NT2/D1 (cell line): ENCODE results near the gene ALKBH6.
"Not testable (repeated sequence)": the region's sequence is repeated elsewhere in the genome, so short reads cannot be mapped to it uniquely, and the experiment has no call there.

Source experiments
- DNase-seq: peaks from one replicate; pipeline ENCODE4 v3.0.0-alpha.2; 2011; ENCODE audit warnings: low read depth, low spot score
- H3K27me3 ChIP-seq: 2 replicates; pipeline ENCODE4 v1.6.0; 2011; ENCODE audit warnings: mild to moderate bottlenecking; ENCODE audit not compliant: insufficient read length, insufficient read depth
- H3K36me3 ChIP-seq: 2 replicates; pipeline ENCODE4 v1.6.1; 2011; ENCODE audit warnings: mild to moderate bottlenecking, low read length, mixed read lengths; ENCODE audit not compliant: insufficient read depth, insufficient read length
- H3K4me1 ChIP-seq: 2 replicates; pipeline ENCODE4 v1.5.1; 2011; ENCODE audit not compliant: insufficient read depth, insufficient read length
- H3K4me3 ChIP-seq: 2 replicates; pipeline ENCODE4 v1.5.1; 2011; ENCODE audit warnings: low read depth; ENCODE audit not compliant: insufficient read length
- H3K9ac ChIP-seq: 2 replicates; pipeline ENCODE4 v1.6.0; 2011; ENCODE audit warnings: low read depth; ENCODE audit not compliant: insufficient read length
- H3K9me3 ChIP-seq: 2 replicates; pipeline ENCODE4 v1.5.1; 2011; ENCODE audit warnings: mild to moderate bottlenecking, low read length; ENCODE audit not compliant: insufficient read depth
- SUZ12 ChIP-seq: IDR thresholded peaks from 2 replicates; pipeline ENCODE4 v1.6.1; 2011; ENCODE audit not compliant: insufficient read length, insufficient read depth; ENCODE audit errors: extremely low read depth
- YY1 ChIP-seq: IDR thresholded peaks from 2 replicates; pipeline ENCODE4 v1.6.1; 2011; ENCODE audit not compliant: insufficient read length, insufficient read depth
- ZNF274 ChIP-seq: IDR thresholded peaks from 2 replicates; pipeline ENCODE4 v1.6.1; 2011; ENCODE audit warnings: mild to moderate bottlenecking, low read depth, low read length

The ALKBH6 gene

DNA sequence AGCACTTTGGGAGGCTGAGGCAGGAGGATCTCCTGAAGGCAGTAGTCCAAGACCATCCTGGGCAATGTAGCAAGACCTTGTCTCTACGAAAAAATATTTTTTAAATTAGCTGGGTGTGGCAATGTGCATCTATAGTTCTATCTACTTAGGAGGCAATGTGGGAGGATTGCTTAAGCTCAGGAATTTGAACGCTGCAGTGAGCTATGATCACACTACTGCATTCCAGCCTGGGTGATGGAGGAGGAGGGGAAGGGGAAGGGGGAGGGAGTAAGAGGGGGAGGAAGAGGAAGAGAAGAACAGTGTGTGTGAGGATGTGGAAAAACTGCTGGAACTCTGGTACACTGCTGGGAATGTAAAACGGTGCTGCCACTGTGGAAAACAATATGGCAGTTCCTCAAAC, 27.8 kb upstream of the ALKBH6 start:
- Histone ChIP-seq H3K27me3 (no peaks in the 10 kb centered on the region), H3K36me3 (no peaks in the 10 kb centered on the region), H3K4me1 (peaks cover 3% of the 10 kb centered on the region), H3K9me3 (no peaks in the 10 kb centered on the region), H3K9ac (no peak overlapping the region), H3K4me3 (no peak overlapping the region)
- TF ChIP-seq YY1 (no peak), ZNF274 (no peak)
- no peak for DNase-seq

DNA sequence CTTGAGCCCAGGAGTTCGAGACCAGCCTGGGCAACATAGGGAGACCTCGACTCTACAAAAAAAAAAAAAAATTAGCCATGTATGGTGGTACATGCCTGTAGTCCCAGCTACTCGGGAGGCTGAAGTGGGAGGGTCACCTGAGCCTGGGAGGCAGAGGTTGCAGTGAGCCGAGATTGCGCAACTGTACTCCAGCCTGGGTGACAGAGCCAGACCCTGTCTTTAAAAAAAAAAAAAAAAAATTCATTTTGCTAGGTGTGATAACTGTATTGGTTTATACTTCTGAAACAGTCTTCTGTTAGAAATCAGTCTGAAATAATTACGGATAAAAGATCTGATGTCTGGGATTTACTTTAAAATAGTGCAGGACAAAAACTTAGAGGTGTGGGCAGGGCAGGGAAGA, 27.1 kb upstream of the ALKBH6 start:
- DNase-seq, H3K9ac ChIP-seq, H3K36me3 ChIP-seq, H3K27me3 ChIP-seq, H3K4me3 ChIP-seq, H3K4me1 ChIP-seq, H3K9me3 ChIP-seq: not testable (repeated sequence)

DNA sequence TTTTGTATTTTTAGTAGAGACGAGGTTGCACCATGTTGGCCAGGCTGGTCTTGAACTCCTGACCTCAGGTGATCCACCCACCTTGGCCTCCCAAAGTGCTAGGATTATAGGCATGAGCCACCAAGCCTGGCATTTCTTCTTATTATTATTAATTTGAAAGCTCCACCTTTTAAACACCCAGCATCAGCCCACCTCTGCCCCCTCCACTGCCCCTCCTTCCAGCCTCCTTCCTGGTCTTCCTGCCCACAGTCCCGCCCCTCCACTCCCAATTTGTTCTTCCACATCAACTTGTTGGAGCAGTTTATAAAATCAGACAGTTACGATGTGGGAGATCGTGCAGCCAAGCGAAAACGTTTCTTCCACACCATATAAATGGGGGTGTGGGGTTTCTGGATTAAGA, 26.5 kb upstream of the ALKBH6 start:
- TF ChIP-seq SUZ12 = no peak
- no peak for TF ChIP-seq ZNF274
- no peak for TF ChIP-seq YY1
- Histone ChIP-seq H3K4me1 (peaks cover 3% of the 10 kb centered on the region), H3K27me3 (no peaks in the 10 kb centered on the region), H3K9ac (no peak overlapping the region), H3K36me3 (no peaks in the 10 kb centered on the region), H3K9me3 (no peaks in the 10 kb centered on the region), H3K4me3 (no peak overlapping the region)
- no peak for DNase-seq

DNA sequence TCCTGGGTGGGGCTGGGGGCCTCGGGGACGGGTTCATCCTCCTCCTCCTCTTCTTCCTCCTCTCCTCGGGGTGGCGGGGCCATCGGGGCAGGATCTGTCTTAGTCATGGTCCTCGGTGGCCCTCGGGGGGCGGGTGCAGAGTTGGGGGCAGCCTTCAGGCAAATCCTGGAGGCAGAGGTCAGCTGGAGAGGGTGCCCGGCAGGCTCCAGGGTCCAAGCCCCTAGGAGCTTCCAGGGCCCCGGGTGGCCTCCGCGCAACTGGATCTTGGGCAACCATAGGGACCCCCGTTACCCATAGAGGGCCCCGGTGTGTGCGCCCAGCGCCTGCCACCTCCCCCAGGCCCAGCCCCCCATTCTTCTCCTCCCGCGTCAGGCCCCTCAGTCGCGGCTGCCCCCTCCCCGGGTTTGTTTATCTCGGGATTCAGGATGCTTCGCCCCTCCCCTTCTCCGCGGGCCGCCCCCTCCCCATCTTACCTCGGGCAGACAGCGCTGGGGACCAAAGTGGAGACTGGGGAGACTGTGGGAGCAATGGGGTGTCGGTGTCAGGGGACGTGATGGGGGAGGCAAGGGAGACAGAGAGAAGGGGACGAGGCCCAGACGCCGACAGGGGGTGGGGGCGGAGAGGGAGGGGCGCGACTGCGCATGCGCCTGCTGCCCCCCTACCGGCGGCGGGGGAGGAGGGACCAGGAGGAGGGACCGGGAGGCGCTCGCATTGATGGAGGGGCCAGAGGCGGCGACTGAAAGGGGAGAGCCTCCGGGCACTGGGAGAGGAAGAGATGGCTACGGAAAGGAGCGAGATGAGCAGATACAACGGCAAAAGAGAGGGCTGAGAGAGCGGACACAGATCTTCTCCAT, 18.5 kb upstream of the ALKBH6 start, which contains the start of gene CLIP3:
CLIP3 (minus strand) TSS at position 623 of the 854 bp plus-strand sequence; CDS start at position 107, 516 bp downstream.
- Histone ChIP-seq H3K27me3 (no peaks in the 10 kb centered on the region), H3K4me3 (peak within 1 kb of the TSS; percentile 36), H3K4me1 (peaks cover 8% of the 10 kb centered on the region), H3K36me3 (peaks cover 3% of the 10 kb centered on the region), H3K9ac (peak within 1 kb of the TSS; percentile 67), H3K9me3 (no peaks in the 10 kb centered on the region)
- DNase-seq = no peak
- no peak for TF ChIP-seq ZNF274
- TF ChIP-seq SUZ12 = no peak
- TF ChIP-seq YY1 = no peak

DNA sequence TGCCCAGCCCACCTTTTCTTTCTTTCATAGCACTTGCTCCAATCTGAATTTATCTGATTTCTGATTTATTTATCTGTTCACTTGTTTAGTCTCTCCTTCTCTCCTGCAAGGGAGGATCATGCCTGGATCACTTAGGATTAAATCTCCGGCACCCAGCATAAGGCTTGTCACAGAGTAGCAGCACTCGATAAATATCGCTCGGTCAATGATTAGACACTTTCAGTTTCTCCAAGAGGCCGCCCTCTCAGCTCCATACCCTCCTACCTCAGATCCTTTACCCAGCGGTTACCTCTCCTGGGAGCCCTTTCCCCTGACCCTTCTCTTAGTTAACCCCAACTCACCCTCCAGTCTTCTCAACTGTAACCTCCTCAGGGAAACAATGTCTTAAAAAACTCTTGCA, 17.3 kb upstream of the ALKBH6 start:
- DNase-seq = no peak
- Histone ChIP-seq H3K4me3 (no peak overlapping the region), H3K27me3 (no peaks in the 10 kb centered on the region)

DNA sequence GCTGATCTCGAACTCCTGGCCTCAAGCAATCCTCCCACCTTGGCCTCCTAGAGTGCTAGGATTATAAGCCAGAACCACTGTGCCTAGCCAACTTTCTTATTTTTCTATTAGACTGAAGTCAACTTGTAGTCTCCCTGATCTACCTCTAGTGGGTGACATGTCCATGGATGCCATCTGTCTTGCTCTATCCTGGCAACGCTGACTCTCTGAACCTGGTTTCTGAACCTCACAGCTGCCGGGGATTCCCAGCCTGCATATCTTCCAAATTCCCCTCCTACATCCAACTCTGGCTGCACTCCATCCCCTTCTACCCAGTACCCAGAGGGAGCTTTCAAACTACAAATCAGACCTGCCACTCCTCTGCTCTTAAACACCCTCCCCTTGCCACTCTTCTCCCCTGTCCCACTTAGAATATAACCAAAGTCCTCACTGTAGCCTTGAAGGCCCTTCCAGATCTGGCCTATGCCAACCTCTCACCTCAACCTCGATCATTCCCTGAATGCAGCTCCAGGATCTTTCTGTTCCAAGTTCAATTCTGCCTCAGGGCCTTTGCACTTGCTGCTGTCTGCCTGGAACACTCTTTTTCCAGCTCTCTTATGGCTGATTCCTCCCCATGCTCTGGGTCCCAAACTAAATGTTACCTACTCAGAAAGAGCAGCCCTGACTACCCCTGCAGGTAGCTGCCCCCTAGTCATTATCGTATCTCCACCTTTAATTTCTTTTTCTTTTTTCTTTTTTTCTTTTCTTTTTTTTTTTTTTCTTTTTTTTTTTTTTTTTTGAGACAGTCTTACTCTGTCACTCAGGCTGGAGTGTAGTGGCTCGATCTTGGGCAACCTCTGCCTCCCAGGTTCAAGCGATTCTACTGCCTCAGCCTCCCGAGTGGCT, 16.5 kb upstream of the ALKBH6 start:
- Histone ChIP-seq H3K4me3 (no peak overlapping the region), H3K27me3 (no peaks in the 10 kb centered on the region), H3K4me1 (peaks cover 8% of the 10 kb centered on the region), H3K36me3 (peaks cover 13% of the 10 kb centered on the region), H3K9me3 (no peaks in the 10 kb centered on the region), H3K9ac (no peak overlapping the region)
- DNase-seq = no peak
- TF ChIP-seq SUZ12 = no peak
- TF ChIP-seq ZNF274 = no peak

More for the DNA sequence above, 17.3 kb upstream of the ALKBH6 start:
- Histone ChIP-seq H3K4me1 (peaks cover 8% of the 10 kb centered on the region), H3K36me3 (peaks cover 9% of the 10 kb centered on the region), H3K9me3 (no peaks in the 10 kb centered on the region), H3K9ac (no peak overlapping the region)
- TF ChIP-seq ZNF274 (no peak), SUZ12 (no peak), YY1 (no peak)

DNA sequence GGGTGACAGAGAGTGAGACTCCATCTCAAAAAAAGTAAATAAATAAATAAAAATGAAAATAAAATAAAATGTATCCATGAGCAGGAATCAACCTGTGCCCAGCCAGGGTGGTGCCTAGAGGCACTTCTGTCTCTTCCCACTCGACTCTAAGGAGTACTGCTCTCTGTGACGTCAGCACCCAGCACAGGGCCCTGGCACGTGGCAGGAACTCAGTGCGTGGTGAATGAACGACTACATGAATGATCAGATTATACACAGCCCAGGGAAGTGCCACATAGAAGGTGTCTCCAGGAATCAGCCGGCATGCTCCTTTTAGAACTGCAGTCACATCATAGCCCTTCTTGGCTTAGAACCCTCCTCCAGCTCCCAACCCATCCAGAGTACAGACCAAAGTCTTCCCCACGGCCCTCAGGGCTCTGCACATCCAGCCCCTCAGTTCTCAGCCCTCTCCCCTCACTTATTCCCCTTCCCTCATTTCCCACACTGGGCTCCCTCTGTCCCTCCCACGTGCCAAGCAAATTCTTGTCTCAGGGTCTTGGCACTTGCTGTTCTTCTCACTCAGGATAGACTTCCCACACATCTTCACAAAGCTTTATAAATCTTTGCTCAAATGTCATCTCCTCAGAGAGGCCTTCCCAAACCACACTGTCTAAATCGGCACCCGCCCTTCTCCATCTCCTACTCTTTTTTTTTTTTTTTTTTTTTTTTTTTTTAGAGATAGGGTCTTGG, 14.5 kb upstream of the ALKBH6 start:
- Histone ChIP-seq H3K4me1 (peaks cover 6% of the 10 kb centered on the region), H3K9ac (peak overlapping the region; percentile 32), H3K27me3 (no peaks in the 10 kb centered on the region), H3K4me3 (no peak overlapping the region), H3K36me3 (peaks cover 20% of the 10 kb centered on the region), H3K9me3 (no peaks in the 10 kb centered on the region)
- DNase-seq = no peak
- TF ChIP-seq YY1 (no peak), ZNF274 (no peak), SUZ12 (no peak)
